Trophoblast cell (in vitro differentiated cells and primary cell): ENCODE measurements around the gene MFF.

Experiments
- DNase-seq, 2 donors: peaks; one replicate each; pipeline ENCODE4 v3.0.0-alpha.2; 2016
- H2AFZ ChIP-seq: 2 replicates; pipeline ENCODE4 v1.6.1; 2013; ENCODE audit warnings: low read length, moderate library complexity, mild to moderate bottlenecking; ENCODE audit not compliant: insufficient read depth, poor library complexity
- H2AK5ac ChIP-seq: 2 replicates; pipeline ENCODE4 v1.6.1; 2013; ENCODE audit warnings: mild to moderate bottlenecking, low read length
- H2BK120ac ChIP-seq: 2 replicates; pipeline ENCODE4 v1.6.1; 2013; ENCODE audit warnings: low read length, mild to moderate bottlenecking, moderate library complexity; ENCODE audit not compliant: insufficient read depth, poor library complexity
- H2BK12ac ChIP-seq: 2 replicates; pipeline ENCODE4 v1.6.1; 2013; ENCODE audit warnings: mild to moderate bottlenecking, low read length, moderate library complexity
- H2BK5ac ChIP-seq: 2 replicates; pipeline ENCODE4 v1.6.1; 2013; ENCODE audit warnings: low read length, low read depth, moderate library complexity, mild to moderate bottlenecking; ENCODE audit not compliant: poor library complexity
- H3K14ac ChIP-seq: 2 replicates; pipeline ENCODE4 v1.6.1; 2013; ENCODE audit warnings: mild to moderate bottlenecking, low read length
- H3K18ac ChIP-seq: 2 replicates; pipeline ENCODE4 v1.6.1; 2013; ENCODE audit warnings: mild to moderate bottlenecking, low read length
- H3K23ac ChIP-seq: 2 replicates; pipeline ENCODE4 v1.6.1; 2013; ENCODE audit warnings: low read length
- H3K27ac ChIP-seq: 2 replicates; pipeline ENCODE4 v1.5.1; 2013; ENCODE audit warnings: low read depth, mild to moderate bottlenecking, inconsistent platforms, low read length, moderate library complexity
- H3K27me3 ChIP-seq: 2 replicates; pipeline ENCODE4 v1.6.1; 2013; ENCODE audit warnings: inconsistent platforms, mild to moderate bottlenecking, low read length, moderate library complexity; ENCODE audit not compliant: insufficient read depth
- H3K36me3 ChIP-seq, 2 experiments: 1 replicate in 1 of 2; 2 replicates in 1 of 2; pipeline ENCODE4 v1.6.1; 2013; ENCODE audit warnings: low read length in 2 of 2, mild to moderate bottlenecking in 2 of 2, moderate library complexity in 1 of 2; ENCODE audit not compliant: insufficient read depth in 2 of 2, control insufficient read depth in 1 of 2
- H3K4ac ChIP-seq: 2 replicates; pipeline ENCODE4 v1.6.1; 2013; ENCODE audit warnings: low read depth, mild to moderate bottlenecking, low read length, moderate library complexity
- H3K4me1 ChIP-seq, 2 experiments: 1 replicate in 1 of 2; 2 replicates in 1 of 2; pipeline ENCODE4 v1.6.1; 2013; ENCODE audit warnings: low read length in 2 of 2, mild to moderate bottlenecking in 2 of 2, moderate library complexity in 1 of 2; ENCODE audit not compliant: insufficient read depth in 2 of 2, control insufficient read depth in 1 of 2
- H3K4me2 ChIP-seq: 2 replicates; pipeline ENCODE4 v1.6.1; 2013; ENCODE audit warnings: inconsistent platforms, mild to moderate bottlenecking, low read length, moderate library complexity
- H3K4me3 ChIP-seq: 2 replicates; pipeline ENCODE4 v1.5.1; 2013; ENCODE audit warnings: mild to moderate bottlenecking, low read depth, low read length, inconsistent platforms
- H3K79me1 ChIP-seq: one replicate; pipeline ENCODE4 v1.6.1; 2013; ENCODE audit warnings: low read length
- H3K79me2 ChIP-seq: 2 replicates; pipeline ENCODE4 v1.6.1; 2013; ENCODE audit warnings: low read length, mild to moderate bottlenecking; ENCODE audit not compliant: control insufficient read depth, insufficient read depth, poor library complexity
- H3K9ac ChIP-seq: 2 replicates; pipeline ENCODE4 v1.6.1; 2013; ENCODE audit warnings: mild to moderate bottlenecking, low read length
- H3K9me3 ChIP-seq: 2 replicates; pipeline ENCODE4 v1.6.1; 2013; ENCODE audit warnings: low read depth, mild to moderate bottlenecking, control low read depth, inconsistent platforms, low read length; ENCODE audit not compliant: insufficient read depth
- H4K12ac ChIP-seq: 2 replicates; pipeline ENCODE4 v1.6.1; 2013; ENCODE audit warnings: low read depth, mild to moderate bottlenecking, low read length, moderate library complexity
- H4K8ac ChIP-seq: 2 replicates; pipeline ENCODE4 v1.6.1; 2013; ENCODE audit warnings: low read depth, mild to moderate bottlenecking, low read length, moderate library complexity
- H4K91ac ChIP-seq: one replicate; pipeline ENCODE4 v1.6.1; 2013; ENCODE audit warnings: low read depth, mild to moderate bottlenecking, low read length, moderate library complexity
- WGBS: extraction: QIAGEN DNeasy Blood & Tissue Kit; methylation state at CpG from one replicate; pipeline ENCODE4 v1.1.7; 2013; ENCODE audit warnings: missing lambda C conversion rate; ENCODE audit not compliant: insufficient read length, insufficient coverage; ENCODE audit errors: extremely low coverage; 5-methylcytosine and 5-hydroxymethylcytosine counted together

MFF gene

DNA sequence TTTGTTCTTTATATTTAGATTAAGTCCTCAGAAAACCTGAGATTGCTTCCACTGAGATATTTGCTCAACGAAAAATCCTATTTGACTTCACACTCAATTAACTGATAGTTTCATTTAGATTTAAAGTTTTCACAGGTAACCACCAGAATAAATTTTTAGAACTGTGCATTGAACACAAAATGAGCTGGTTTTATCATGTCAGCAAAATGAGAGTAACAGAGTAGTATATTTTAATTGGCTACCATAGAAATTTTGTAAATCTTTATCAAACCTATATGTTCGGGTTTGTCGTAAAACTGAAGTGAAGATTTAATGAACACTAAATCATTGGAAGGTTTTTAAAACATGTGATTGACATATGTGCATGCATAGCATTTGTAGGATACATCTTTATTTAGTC, 32.7 kb upstream of the MFF start:
- Histone ChIP-seq H3K79me1 (no peaks in the 10 kb centered on the region), H3K23ac (no peak overlapping the region), H2BK5ac (no peak overlapping the region), H4K12ac (no peak overlapping the region), H2BK120ac (no peak overlapping the region), H3K9me3 (no peaks in the 10 kb centered on the region), H3K27ac (no peak overlapping the region), H3K18ac (no peak overlapping the region), H3K4me1 (no peaks in the 10 kb centered on the region), H3K79me2 (no peaks in the 10 kb centered on the region), H3K9ac (no peak overlapping the region), H3K4me2 (no peak overlapping the region), H3K4ac (no peak overlapping the region), H2AK5ac (no peak overlapping the region), H3K27me3 (no peaks in the 10 kb centered on the region), H4K8ac (no peak overlapping the region), H3K36me3 (no peaks in the 10 kb centered on the region), H2AFZ (no peak overlapping the region), H4K91ac (no peak overlapping the region), H2BK12ac (no peak overlapping the region), H3K14ac (no peak overlapping the region), H3K4me3 (no peak overlapping the region)
- WGBS = no CpG with 5 or more reads among the region's 3 CpGs
- DNase-seq = no peak

DNA sequence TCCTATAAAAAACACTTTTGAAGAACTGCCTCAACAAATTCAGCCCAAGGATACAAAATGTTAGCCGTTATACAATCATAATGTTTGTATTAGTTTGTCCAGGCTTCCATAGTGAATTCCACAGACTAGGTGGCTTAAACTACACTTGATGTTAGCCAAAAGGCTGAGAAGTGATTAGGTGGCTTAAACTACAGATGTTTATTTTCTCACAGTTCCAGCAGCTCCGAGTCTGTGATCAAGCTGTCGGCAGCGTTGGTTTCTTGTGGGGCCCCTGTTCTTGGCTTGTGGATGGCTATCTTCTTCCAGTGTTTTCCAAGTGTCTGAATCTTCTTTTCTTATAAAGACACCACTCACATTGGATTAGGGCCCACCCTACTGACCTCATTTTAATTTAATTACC, 31.5 kb upstream of the MFF start:
- no peaks in the 10 kb centered on the region for H3K79me1 ChIP-seq
- H3K9ac ChIP-seq = no peak overlapping the region
- H2BK5ac ChIP-seq = no peak overlapping the region
- no CpG with 5 or more reads among the region's 4 CpGs for WGBS
- H3K18ac ChIP-seq = no peak overlapping the region
- no peak overlapping the region for H3K4me3 ChIP-seq
- no peak overlapping the region for H2BK12ac ChIP-seq
- no peaks in the 10 kb centered on the region for H3K27me3 ChIP-seq
- no peak overlapping the region for H3K4me2 ChIP-seq
- H4K91ac ChIP-seq = no peak overlapping the region
- no peak overlapping the region for H3K27ac ChIP-seq
- H3K9me3 ChIP-seq = no peaks in the 10 kb centered on the region
- no peaks in the 10 kb centered on the region for H3K36me3 ChIP-seq
- H4K8ac ChIP-seq = no peak overlapping the region
- no peaks in the 10 kb centered on the region for H3K79me2 ChIP-seq
- no peak overlapping the region for H2BK120ac ChIP-seq
- H2AK5ac ChIP-seq = no peak overlapping the region
- no peak for DNase-seq
- H3K23ac ChIP-seq = no peak overlapping the region
- no peak overlapping the region for H4K12ac ChIP-seq
- H3K4ac ChIP-seq = no peak overlapping the region
- no peaks in the 10 kb centered on the region for H3K4me1 ChIP-seq
- no peak overlapping the region for H3K14ac ChIP-seq
- H2AFZ ChIP-seq = no peak overlapping the region

DNA sequence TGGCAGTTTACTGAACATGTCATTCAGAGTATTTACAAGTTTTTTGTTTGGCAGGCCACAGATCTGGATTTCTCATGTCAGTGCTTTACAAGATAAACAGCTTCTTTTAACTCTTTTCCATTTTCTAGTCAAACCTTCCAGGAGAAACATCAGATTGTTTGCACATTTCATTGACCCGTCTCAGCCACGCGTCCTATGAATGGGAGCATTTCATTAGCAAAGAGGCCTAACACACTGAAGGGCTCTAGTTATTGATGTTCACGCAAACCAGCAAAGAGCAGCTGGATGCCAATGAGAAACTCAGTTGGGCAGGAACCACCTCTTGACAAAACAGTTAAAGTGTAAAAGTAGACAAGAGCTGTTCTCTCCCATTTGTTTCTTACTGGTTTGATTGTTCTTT, 29.2 kb upstream of the MFF start:
- Histone ChIP-seq H4K8ac (no peak overlapping the region), H3K4me2 (no peak overlapping the region), H4K91ac (no peak overlapping the region), H2AFZ (no peak overlapping the region), H3K27ac (no peak overlapping the region), H3K4ac (no peak overlapping the region), H3K4me1 (no peaks in the 10 kb centered on the region), H3K9ac (no peak overlapping the region), H2AK5ac (no peak overlapping the region), H2BK12ac (no peak overlapping the region), H3K18ac (no peak overlapping the region), H2BK5ac (no peak overlapping the region), H3K36me3 (no peaks in the 10 kb centered on the region), H4K12ac (no peak overlapping the region), H3K79me1 (no peaks in the 10 kb centered on the region), H3K79me2 (no peaks in the 10 kb centered on the region), H3K9me3 (no peaks in the 10 kb centered on the region), H3K27me3 (no peaks in the 10 kb centered on the region), H3K23ac (no peak overlapping the region), H2BK120ac (no peak overlapping the region), H3K4me3 (no peak overlapping the region), H3K14ac (no peak overlapping the region)
- no CpG with 5 or more reads among the region's 4 CpGs for WGBS
- DNase-seq = no peak

DNA sequence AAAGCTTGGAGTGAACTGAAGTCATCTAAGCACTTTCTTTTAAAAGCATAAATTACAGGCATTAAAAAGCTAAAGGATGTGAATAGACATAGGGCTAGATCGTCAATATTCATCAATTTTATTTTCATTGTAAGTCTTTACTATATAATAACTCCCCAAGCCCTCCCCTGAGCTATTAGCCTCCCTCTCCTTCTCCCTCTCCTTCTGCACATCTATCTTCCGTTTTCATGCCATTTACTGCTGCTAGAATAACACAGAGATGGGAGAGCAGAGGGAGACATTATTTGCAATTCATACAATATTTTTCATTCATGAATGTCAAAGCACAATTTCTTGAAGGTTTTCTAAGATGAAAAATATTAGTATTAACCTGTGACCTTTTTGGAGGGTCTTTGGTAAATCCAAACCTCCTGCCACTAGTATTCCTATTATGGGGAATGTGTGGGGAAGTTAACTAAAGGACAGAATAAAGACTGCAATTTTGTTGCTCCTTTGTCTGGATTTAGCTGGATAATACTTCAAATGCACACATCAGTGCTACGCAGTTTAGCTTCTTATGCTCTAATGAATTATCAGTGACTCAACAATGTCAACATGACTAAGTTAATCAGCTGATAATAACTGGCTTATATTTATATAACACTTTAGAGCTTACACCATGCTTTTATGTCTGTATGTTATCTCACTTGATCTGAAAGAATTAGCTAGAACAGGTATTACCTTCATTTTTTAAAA, 28.2 kb upstream of the MFF start:
- Histone ChIP-seq H3K23ac (no peak overlapping the region), H2AK5ac (no peak overlapping the region), H3K9ac (no peak overlapping the region), H3K4me3 (no peak overlapping the region), H3K4ac (no peak overlapping the region), H2BK120ac (no peak overlapping the region), H2AFZ (no peak overlapping the region), H3K18ac (no peak overlapping the region), H4K8ac (no peak overlapping the region), H3K27ac (no peak overlapping the region), H2BK5ac (no peak overlapping the region), H4K12ac (no peak overlapping the region), H4K91ac (no peak overlapping the region), H2BK12ac (no peak overlapping the region), H3K79me2 (no peaks in the 10 kb centered on the region), H3K4me2 (no peak overlapping the region), H3K79me1 (no peaks in the 10 kb centered on the region), H3K36me3 (no peaks in the 10 kb centered on the region), H3K4me1 (no peaks in the 10 kb centered on the region), H3K9me3 (no peaks in the 10 kb centered on the region), H3K27me3 (no peaks in the 10 kb centered on the region), H3K14ac (no peak overlapping the region)
- DNase-seq = no peak
- no CpG with 5 or more reads among the region's 3 CpGs for WGBS
